ENCODE data around the gene LRRFIP2.
"Not testable (repeated sequence)": the region's sequence is repeated elsewhere in the genome, so short reads cannot be mapped to it uniquely, and the experiment has no call there.

The LRRFIP2 gene, protein sequence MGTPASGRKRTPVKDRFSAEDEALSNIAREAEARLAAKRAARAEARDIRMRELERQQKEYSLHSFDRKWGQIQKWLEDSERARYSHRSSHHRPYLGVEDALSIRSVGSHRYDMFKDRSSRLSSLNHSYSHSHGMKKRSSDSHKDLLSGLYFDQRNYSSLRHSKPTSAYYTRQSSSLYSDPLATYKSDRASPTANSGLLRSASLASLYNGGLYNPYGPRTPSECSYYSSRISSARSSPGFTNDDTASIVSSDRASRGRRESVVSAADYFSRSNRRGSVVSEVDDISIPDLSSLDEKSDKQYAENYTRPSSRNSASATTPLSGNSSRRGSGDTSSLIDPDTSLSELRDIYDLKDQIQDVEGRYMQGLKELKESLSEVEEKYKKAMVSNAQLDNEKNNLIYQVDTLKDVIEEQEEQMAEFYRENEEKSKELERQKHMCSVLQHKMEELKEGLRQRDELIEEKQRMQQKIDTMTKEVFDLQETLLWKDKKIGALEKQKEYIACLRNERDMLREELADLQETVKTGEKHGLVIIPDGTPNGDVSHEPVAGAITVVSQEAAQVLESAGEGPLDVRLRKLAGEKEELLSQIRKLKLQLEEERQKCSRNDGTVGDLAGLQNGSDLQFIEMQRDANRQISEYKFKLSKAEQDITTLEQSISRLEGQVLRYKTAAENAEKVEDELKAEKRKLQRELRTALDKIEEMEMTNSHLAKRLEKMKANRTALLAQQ

DNA sequence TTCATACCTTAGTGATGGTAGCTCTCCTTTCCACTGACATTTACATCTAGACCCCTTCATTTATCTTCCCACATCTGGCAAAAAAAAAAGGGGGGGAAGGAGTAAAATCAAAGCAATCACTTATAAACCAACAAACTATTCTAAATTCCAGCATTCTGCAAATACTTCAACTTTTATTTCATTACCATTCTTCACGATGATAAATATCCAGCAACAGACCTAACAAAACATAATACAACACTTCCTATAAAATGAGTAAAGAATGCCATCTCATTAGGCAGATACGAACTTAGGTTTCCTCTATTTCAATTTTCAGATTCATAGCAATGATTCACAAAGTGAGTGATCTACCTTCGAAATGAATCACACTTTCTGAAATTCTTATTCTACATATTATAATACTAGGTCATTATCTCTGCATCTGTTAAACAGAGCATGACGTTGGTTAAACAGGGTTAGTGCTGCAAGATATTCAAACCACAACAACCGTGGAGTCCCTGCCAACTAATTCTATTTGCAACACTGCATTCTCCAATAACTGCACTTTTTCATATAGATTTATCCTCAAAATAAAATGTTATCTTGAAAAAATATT lies at the start of gene LRRFIP2:
Gene LRRFIP2, minus strand, starts transcription at position 51 of the 595 bp plus-strand sequence. CDS start 25,599 bp downstream, outside the sequence.
- no peak for DNase-seq

DNA sequence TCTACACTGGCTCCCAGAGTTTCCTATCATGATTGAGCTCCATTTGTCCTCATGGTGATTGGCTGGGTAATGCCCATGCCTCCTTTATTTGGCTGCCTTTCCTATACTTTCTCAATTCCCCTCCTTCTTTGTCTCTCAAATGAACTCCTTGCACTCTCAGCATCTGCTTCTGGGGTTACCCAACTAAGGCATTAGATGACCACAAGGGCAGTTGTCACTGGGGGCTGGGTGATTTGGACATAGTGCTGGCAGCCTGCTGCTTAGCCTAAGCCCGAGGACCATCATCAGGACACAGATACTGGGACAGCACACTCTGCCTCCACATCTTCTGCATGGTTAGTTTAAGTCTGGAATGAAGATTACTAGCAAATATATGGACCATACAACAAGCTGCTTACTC lies 49.2 kb upstream of the LRRFIP2 start:
- DNase-seq = no peak

DNA sequence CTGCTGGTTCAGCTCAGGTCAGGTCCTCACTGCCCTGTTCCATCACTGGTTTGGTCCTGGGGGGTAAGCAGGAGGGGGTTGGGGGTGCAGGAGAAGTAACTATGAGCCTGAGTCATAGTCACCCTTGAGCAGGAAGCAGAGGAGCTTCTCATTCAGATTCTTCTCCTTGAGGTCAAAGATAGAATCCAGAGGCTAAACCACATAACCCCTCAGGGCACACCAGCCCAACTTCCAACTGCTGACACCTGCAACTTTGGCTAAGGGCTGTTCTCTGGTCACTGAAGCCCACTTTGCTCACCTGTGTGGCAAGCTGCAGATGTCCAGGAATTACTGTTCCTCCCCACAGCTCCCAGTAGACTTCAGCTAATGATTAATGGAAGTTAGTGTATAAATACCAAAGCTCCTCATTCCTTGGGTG lies 48.8 kb upstream of the LRRFIP2 start:
- DNase-seq = no peak

DNA sequence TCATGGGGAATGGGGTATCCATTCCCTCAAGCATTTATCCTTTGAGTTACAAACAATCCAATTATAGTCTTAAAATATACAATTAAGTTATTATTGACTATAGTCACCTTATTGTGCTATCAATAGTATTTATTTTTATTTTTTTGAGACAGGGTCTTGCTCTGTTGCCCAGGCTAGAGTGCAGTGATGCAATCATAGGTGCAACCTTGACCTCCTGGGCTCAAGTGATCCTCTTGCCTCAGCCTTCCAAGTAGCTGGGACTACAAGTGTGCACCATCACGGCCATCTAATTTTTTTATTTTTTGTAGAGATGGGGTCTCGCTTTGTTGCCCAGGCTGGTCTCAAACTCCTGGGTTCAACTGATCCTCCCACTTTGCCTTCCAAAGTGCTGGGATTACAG lies 48.2 kb upstream of the LRRFIP2 start:
- not testable (repeated sequence) for DNase-seq

DNA sequence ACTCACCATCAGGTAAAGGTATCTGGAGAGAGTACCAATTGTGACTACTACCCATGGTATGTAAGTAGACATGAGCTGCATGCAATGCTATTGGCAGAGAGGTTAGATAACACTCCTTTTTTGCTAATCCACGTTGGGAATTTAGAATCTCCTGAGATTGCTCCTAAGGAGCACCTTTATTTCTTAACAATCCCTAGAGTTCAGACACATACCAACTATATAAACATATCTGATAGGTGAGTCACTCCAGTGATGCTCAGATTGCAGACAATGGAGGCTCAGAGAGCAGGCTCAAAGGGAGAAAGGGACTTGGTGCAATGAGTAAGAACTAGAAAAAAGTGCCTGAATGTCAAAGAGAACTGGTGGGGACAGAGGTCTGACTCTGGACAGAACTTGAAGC lies 47.0 kb upstream of the LRRFIP2 start:
- DNase-seq = no peak

DNA sequence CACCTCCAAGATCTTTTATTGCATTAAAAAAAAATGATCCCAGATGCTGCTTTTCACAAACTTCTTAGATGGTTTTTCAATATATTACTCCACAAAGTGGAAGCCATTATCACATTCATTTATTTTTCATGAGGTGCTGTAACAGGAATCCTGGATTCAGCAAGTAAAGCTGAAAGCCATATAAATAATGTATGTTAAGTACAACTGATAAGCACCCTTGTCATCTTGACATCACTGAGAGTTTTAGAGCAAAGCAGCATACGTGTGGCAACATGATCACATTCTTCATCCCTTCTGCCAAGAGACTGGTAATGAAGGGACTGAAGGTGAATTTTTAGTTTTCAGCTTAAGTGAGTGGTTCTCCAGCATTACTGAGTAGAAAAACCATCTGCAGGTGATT lies 44.9 kb upstream of the LRRFIP2 start:
- DNase-seq = no peak

DNA sequence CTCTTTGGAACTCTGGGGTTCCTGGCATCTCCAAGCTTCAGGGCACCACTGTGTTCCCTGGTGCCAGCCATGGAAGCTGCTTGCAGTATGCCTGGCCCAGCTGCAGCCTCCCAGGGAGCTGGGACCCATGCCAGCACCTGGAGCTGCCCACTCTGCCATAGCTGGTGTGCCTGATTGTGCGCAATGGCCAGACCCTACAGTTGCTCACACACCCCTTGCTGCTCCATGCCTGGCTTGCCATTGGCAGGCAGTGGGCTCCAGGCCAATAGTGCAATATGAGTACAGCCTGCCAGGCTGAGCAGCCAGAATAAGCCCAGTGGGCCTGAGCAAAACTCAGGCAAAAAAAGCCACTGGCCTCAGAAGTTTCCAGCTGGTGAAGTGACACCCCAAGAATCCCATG lies 43.8 kb upstream of the LRRFIP2 start:
- no peak for DNase-seq

DNA sequence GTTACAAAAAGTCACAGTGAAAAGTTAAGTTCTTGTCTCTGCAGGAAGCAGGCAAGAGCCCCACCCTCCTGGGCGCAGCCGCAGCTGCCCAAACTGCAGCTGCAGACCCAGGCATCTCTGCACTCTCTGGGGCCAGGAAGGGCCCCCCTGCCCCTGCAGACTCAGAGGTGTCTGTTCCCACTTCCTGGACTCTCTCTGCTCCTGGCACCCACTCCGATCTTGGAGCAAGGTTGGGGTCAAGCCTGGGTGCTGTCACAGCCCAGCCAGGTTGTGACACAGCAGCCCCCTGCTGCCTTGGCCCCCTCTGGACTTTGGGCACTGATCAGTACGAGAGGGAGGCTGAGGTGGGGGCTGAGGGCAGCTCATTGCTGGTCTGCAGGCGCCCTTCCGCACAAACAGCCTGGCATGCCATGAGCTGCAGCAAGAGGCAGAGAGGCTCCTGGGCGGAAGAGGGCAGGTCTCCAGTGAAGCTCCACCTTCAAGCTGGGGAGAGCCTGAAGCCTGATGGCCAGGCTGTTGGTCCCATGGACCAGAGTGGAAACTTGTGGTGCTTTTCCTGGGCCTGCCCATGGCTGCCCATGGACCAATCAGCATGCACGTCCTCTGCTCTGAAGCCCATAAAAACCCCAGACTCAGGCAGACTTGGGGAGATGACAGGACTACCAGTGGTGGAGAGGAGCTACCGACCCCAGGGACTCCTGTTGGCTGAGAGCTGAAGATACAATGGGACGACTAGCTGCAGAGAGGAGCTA lies 42.9 kb upstream of the LRRFIP2 start:
- no peak for DNase-seq

DNA sequence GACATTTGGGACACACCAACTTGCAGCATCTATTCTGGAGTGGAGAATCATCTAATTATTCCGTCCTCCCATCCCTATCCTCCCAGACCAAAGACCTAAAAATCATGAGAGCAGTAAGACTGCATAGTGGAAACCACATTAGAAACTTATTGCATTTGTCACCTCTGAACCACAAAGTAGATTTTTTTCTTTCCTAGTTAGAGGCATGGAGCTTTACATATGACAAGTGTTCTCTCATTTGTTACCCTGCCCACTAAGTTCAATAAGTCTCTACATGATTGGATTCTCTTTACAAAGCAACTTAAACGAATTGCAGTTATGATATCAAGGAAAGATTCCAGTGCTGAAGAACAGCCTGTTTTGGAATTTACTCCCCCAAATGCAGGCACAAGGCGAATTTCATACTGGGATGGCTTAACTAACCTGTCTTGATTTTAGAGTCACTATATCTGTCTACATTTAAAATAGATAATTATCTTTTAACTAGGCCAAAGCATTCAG lies 42.3 kb upstream of the LRRFIP2 start:
- no peak for DNase-seq

DNA sequence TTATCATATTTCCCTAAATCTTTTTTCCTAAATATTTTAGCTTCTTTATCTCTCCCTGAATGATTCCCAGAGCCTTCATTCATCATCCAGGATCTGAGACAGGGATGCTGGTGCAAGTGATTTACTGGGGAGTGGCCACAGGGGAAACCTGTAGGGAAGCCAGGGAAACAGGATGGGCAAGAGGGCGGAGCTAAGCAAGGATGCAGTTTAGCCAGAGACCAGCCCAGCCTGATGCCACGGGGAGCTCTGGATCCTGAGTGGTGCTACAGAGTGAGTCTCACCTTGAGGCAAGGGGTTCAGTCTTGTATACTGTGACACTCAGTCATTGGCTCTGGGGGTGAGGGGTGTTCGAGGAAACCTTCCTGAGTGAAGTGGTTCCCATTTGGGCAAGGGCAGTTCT lies 39.7 kb upstream of the LRRFIP2 start:
- DNase-seq = no peak

DNA sequence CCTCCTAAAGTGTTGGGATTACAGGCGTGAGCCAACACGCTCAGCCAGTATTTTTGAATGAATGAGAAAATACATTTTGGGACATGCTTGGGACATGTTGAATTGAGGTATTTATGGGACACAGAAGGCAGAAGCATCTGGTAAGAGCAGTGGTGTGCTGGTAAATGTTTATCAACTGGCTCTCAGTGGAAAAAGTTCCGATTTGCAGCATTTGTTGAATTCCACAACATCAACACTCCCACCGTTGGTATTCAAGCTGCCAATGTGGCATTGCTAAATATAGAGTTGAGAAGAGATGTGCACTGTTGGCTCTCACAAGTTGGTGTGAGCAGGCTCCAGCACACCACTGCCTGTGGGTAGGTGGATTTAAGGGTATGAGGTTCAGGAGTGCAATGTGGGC lies 35.8 kb upstream of the LRRFIP2 start:
- DNase-seq = no peak

DNA sequence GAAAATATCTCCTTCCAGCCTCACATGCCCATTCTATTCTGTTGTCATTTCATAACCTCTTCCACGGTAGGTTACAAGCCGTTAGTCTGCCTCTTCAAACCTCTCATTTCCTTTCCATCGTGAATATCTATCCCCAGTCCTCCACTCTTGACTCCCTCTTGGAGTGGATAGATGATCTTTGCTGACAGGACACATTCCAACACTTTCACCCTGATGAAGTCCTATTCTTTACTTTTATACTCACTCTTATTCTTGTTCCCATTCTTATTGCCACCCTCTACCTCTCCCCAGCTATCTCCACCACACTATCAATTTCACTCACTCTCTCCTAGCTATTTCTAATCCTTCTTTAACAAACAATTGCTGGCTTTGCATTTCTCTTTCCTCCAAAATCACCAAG lies 34.2 kb upstream of the LRRFIP2 start:
- DNase-seq = not testable (repeated sequence)

DNA sequence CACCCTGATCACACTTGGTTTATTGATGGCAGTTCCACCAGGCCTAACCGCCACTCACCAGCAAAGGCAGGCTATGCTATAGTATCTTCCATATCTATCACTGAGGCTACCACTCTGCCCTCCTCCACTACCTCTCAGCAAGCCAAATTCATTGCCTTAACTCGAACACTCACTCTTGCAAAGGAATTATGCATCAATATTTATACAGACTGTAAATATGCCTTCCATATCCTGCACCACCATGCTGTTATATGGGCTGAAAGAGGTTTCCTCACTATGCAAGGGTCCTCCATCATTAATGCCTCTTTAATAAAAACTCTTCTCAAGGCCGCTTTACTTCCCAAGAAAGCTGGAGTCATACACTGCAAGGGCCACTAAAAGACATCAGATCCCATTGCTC lies 33.6 kb upstream of the LRRFIP2 start:
- DNase-seq = not testable (repeated sequence)

DNA sequence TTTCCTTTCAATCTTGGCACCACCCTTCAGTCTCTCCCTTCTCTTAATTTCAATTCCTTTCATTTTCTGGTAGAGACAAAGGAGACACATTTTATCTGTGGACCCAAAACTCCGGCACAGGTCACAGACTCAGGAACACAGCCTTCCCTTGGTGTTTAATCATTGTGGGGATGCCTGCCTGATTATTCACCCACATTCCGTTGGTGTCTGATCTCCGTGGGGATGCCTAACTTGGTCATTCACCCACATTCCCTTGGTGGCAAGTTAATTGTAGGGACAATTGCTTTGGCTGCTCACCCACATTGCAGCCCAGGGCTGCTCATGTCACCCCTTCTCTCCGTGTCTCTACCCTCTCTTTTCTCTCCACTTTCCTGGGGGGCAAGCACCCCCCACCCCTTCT lies 31.7 kb upstream of the LRRFIP2 start:
- DNase-seq = not testable (repeated sequence)

DNA sequence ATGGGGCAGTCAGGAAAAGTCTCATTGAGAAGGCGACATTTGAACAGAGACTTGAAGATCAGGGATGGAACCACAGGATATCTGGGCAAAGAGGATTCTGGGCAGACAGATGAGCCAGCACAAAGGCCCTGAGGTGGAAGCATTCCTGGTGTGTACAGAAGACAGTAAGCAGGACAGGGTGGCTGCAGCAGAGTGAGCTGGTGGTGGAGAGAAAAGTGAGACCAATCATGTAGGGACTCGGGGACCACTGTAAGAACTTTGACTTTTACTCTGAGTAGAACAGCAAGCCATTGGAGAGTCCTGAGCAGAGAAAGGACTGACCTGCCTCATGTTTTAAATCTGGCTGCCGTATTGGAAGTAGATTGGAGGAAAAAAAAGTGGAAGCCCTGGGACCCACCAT lies 29.9 kb upstream of the LRRFIP2 start:
- no peak for DNase-seq

DNA sequence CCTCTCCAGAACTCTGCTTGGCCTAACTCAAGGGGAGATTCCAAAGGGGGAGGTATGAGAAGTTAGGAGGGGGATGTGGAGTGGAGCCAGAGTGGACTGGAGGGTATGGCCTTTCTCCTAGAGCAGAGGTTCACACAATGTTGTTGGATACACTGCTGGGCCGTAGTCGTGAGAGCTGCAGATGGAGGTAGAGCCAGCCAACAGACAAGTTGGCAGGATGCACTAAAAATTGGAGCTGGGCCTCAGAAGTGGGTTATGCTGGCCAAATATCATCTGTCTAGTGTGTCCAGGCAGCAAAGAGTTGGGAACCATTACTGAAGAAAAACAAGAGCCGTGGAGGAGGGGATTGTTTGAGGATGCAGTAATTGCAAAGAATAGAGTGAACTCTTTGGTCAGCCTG lies 27.7 kb upstream of the LRRFIP2 start:
- DNase-seq = no peak

DNA sequence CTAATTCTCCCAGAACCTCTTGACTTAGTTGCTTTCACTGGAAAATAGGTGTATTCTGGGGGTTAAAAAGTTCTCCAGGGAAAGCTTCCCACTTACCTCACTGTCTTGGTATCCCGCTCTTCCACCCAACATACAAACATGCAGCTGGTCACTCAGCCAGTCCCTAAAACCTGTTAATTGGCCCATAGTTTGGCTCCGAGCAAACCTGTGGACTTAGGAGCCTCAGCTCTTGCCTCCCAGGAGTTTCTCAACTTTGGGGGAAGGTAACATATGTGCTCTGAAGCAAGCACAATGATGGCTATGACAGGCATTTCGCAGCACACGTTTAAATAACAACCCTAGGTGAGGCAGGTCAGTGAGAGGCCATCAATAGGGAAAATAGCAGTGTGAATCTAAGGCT lies 25.8 kb upstream of the LRRFIP2 start:
- no peak for DNase-seq

DNA sequence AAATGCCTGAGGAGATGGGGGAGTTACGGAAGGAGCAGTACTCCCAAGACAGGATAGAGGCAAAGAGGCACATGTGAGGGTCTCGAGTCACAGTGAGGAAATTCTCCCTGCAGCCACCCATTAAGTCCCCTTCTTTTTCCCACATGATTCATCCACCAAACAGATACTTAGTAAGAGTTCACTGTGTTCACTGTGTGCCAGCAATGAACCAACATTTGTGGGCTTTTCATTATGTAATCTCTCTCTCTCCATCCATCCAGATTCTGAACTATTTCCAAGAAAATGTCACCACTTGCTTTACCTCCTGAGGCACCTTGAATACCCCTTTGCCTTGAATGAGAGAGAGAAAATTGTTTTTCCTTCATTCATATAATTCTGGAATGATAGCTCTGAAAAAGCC lies 24.6 kb upstream of the LRRFIP2 start:
- DNase-seq = no peak

DNA sequence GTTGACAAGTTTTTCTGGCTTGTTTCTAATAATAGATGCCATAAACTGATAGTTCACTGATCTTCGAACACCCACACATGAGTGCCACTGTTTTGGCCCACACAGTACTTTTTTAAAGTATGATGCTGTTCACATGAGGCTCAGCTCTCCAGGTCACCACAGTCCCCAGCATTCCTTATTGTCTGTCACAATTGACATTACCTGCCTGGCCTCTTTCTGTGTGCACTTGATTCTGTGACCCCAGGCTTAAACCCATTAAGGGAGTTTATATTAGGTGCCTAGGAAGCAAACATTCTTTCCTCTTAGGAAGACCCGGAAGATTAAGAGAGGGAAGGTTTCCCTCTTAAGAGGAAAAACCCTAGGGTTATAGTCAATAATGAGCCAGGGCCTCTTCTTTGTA lies 24.2 kb upstream of the LRRFIP2 start:
- DNase-seq = no peak

DNA sequence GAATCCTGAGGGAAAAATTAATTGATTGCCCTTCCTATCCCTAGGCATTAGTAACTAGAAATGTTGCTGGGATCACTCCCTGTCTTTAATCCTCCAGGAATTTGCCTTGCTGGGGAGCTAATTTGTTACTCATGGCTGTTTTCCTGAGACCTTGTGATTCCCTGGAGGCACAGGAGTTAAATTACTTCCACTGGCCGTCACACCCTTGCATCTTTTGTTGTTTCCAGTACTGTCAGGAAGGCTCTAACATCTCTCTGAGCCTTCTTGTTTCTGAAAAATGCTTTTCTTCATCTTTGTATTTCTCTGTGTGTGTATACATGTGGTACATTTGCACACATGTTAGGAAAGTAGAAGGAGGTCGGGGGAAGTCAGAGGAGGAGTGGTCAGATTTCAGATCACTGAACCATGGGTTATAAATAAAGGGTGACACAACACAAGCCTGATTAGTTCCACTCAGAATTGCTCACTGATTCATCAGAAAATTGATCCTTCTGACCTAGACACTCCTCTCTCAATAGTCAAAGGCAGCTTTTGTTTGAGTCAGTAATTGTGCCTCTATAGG lies 23.5 kb upstream of the LRRFIP2 start:
- DNase-seq = no peak

DNA sequence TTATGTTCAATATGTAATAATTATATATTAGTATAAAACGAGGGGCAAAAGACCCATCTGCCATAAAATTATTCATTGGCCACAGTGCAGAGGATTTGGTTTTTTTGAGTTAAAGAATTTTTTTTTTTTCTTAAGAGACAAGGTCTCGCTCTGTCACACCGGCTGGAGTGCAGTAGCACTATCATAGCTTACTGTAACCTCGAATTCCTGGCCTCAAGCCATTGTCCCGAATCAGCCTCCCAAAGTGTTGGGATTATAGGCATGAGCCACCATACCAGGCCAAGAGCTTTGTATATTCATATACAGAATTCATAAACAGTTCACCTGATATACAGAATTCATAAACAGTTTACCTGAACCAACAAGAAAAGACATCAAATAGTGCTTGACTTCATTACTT lies 20.2 kb upstream of the LRRFIP2 start:
- DNase-seq = no peak

DNA sequence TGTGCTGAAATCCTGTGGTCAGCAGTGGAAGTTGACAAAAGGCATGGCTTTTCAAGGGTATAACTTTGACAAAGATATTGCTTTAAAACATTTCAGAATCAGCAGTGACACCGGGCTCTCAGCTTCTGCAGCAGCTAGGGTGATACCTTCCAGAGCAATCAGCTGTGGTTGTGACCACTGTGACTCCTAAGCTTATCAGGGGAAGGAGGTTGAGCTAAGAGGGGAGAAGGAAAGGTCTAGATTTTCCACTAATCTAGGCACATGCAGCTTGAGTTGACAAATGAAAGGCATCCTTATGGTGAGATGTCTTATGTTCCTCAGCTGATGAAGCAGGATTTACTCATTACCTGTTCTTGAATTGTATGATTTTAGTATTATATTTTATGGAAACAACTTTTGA lies 16.3 kb upstream of the LRRFIP2 start:
- no peak for DNase-seq

DNA sequence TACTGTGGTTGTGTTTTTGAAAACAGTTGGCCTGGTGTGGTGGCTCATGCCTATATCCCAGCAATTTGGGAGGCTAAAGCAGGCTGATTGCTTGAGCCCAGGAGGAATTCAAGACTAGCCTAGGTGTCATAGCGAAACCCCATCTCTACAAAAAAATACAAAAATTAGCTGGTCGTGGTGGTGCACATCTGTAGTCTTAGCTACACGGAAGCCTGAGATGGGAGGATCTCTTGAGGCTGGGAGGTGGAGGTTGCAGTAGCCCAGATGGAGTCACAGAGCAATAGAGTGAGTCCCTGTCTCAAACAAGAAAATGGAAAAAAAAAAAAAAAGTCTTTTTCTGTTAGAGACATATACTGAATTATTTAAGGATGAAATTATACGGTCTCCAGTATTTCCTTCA lies 14.7 kb upstream of the LRRFIP2 start:
- DNase-seq = no peak
